ENCODE measurements around the gene XRCC2. TPM values are rescaled to one million over a fixed set of nuclear protein-coding genes. Genes with fewer than 3 reads are reported as not detected.

XRCC2 gene
- total and polyA plus RNA-seq, 2 of the 8 experiments (the other 6 are each of a cell fraction or from before 2014, with no cell fraction given): 14.6 to 34.0 TPM

Small RNA genes lying within 50 kb of the gene (small RNA-seq; reads per million reads assigned to genes)
- gene RF00568 (ENCODE audit: insufficient read depth): not detected

Other genes starting within 250 kb of the XRCC2 start
- gene KMT2C, start 240.1 kb downstream of the XRCC2 start, total RNA-seq (2021; fragmentation: NEBNext Ultra II Directional; extraction: Animal tissue kit (Norgen Biotek cat#: 25700)): 40.3 and 40.8 TPM in 2 replicates
- gene KMT2C, start 240.1 kb downstream of the XRCC2 start, polyA plus RNA-seq (2011; rRNA removed): 7.7 and 9.1 TPM in 2 replicates
- gene ACTR3B, start 83.6 kb upstream of the XRCC2 start, total RNA-seq (2021; fragmentation: NEBNext Ultra II Directional; extraction: Animal tissue kit (Norgen Biotek cat#: 25700)): 38.9 and 42.4 TPM in 2 replicates
- gene ACTR3B, start 83.6 kb upstream of the XRCC2 start, polyA plus RNA-seq (2011; rRNA removed): 34.9 and 41.8 TPM in 2 replicates

Measured in H1 (cell line).